Suprapubic skin (tissue), 3 donors: Measurements from ENCODE around the gene MAD1L1.
"Not testable (repeated sequence)": the region's sequence is repeated elsewhere in the genome, so short reads cannot be mapped to it uniquely, and the experiment has no call there.

Source experiments
- EP300 ChIP-seq: sonication (generic); formaldehyde crosslinking; IDR thresholded peaks from one replicate; pipeline ENCODE4 v1.6.1; 2017; ENCODE audit warnings: antibody characterized with exemption
- POLR2A ChIP-seq, 2 donors: fragments of 450-650 bp; IDR thresholded peaks; one replicate each; pipeline ENCODE4 v1.6.1; 2017; ENCODE audit warnings: antibody characterized with exemption in 2 of 2, mild to moderate bottlenecking in 2 of 2, moderate library complexity in 2 of 2
- TF ChIP-seq, protein P1 (sequence below), 2 donors: fragments of 200-600 bp in 1 of 2; fragments of 450-650 bp in 1 of 2; sonication (generic) in 1 of 2; IDR thresholded peaks; one replicate each; pipeline ENCODE4 v1.5.1; 2016 to 2019; ENCODE audit warnings: antibody characterized with exemption in 2 of 2, mild to moderate bottlenecking in 1 of 2, moderate library complexity in 1 of 2

DNA sequence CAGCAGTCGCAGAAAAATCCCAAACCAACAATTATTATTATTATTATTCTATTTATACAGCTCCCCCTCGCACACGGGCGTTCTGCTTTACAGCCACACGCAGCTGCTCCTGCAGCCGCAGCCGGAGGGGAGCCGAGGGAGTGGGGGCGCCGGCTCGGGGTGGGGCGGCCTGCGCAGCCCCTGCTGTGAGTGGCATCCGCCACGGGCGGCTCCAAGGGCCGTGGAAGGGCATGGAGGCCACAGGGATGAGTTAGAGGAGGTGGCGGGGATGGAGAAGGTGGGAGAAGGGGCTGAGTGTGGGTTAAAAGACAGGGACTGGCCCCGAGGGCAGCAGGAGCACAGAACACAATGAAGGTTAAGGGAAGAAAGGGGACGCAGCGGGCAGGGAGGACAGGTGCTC lies 405.8 kb downstream of the MAD1L1 start:
- TF ChIP-seq, protein P1, sequence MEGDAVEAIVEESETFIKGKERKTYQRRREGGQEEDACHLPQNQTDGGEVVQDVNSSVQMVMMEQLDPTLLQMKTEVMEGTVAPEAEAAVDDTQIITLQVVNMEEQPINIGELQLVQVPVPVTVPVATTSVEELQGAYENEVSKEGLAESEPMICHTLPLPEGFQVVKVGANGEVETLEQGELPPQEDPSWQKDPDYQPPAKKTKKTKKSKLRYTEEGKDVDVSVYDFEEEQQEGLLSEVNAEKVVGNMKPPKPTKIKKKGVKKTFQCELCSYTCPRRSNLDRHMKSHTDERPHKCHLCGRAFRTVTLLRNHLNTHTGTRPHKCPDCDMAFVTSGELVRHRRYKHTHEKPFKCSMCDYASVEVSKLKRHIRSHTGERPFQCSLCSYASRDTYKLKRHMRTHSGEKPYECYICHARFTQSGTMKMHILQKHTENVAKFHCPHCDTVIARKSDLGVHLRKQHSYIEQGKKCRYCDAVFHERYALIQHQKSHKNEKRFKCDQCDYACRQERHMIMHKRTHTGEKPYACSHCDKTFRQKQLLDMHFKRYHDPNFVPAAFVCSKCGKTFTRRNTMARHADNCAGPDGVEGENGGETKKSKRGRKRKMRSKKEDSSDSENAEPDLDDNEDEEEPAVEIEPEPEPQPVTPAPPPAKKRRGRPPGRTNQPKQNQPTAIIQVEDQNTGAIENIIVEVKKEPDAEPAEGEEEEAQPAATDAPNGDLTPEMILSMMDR (IDR thresholded peaks at IDR 0.05), result not testable (repeated sequence)
- TF ChIP-seq POLR2A (IDR thresholded peaks at IDR 0.05); EP300: not testable (repeated sequence)
